GM12878 (cell line): ENCODE data around the gene SLC39A11. TPM values are rescaled to one million over a fixed set of nuclear protein-coding genes. Genes with fewer than 3 reads are reported as not detected.

Experiments
- ATAC-seq: fragments of 200-7000 bp; cut with Tn5 transposase; 3 replicates; pipeline ENCODE4 v1.9.1; 2020; ENCODE audit warnings: mild to moderate bottlenecking, moderate library complexity
- BruUV-seq: library from RNA; stranded (reverse); fragments of 400-500 nt; replicated peaks from 2 replicates; lab custom pipeline; 2021; lab: Mats Ljungman, UMichigan
- CTCF ChIA-PET: fragments of 300-600 bp; sonication (Branson Sonifier 250); formaldehyde crosslinking; extraction: SDS; loops from one replicate; lab custom pipeline; 2021; ENCODE audit warnings: inconsistent platforms; lab: Yijun Ruan, JAX
- POLR2A ChIA-PET: fragments of 350-600 bp; formaldehyde crosslinking; extraction: SDS; loops from one replicate; lab custom pipeline; 2021; ENCODE audit warnings: inconsistent platforms; lab: Charles Lee
- RAD21 ChIA-PET: fragments of 300-600 bp; sonication (Branson Sonifier 250); formaldehyde crosslinking; loops from one replicate; lab custom pipeline; 2023; ENCODE audit warnings: antibody characterized with exemption; ENCODE audit not compliant: unreplicated experiment; lab: Charles Lee
- SMC1A ChIA-PET: fragments of 300-600 bp; sonication (Branson Sonifier 250); formaldehyde crosslinking; loops from one replicate; lab custom pipeline; 2023; ENCODE audit not compliant: unreplicated experiment, uncharacterized antibody; lab: Charles Lee
- DNase-seq: peaks from one replicate; pipeline ENCODE4 v3.0.0-alpha.2; 2011; ENCODE audit warnings: low read depth, low spot score
- FAIRE-seq: peaks from 3 replicates; lab custom pipeline; 2011; peaks lifted over from hg19 to GRCh38; lab: Jason Lieb, UNC
- H2AFZ ChIP-seq: 2 replicates; pipeline ENCODE4 v1.6.0; 2011; ENCODE audit warnings: low read depth, low read length, control low read depth; ENCODE audit not compliant: control insufficient read depth
- H3K27ac ChIP-seq: 2 replicates; pipeline ENCODE4 v1.5.1; 2011; ENCODE audit warnings: control low read depth; ENCODE audit not compliant: control insufficient read depth, insufficient read depth
- H3K27me3 ChIP-seq, 2 experiments: replicated peaks in 1 of 2; 2 replicates each; pipeline versions ENCODE4 v1.6.0 to v1.6.1; 2011; ENCODE audit warnings: low read length in 1 of 2; ENCODE audit not compliant: control insufficient read depth in 2 of 2, insufficient read depth in 2 of 2
- H3K36me3 ChIP-seq, 2 experiments: 2 replicates each; pipeline ENCODE4 v1.5.1; 2011; ENCODE audit warnings: low read length in 1 of 2; ENCODE audit not compliant: control insufficient read depth in 2 of 2, insufficient read depth in 2 of 2
- H3K4me1 ChIP-seq: 2 replicates; pipeline ENCODE4 v1.6.1; 2011; ENCODE audit warnings: mild to moderate bottlenecking, low read length, moderate library complexity, mixed read lengths; ENCODE audit not compliant: control insufficient read depth, insufficient read depth
- H3K4me2 ChIP-seq: 2 replicates; pipeline ENCODE4 v1.6.0; 2011; ENCODE audit warnings: control low read depth; ENCODE audit not compliant: control insufficient read depth, insufficient read depth
- H3K4me3 ChIP-seq: fragments of 200-600 bp; sonication (generic); 2 replicates; pipeline ENCODE4 v1.5.1; 2016
- H3K79me2 ChIP-seq: 2 replicates; pipeline ENCODE4 v1.6.0; 2011; ENCODE audit warnings: low read length; ENCODE audit not compliant: control insufficient read depth, insufficient read depth
- H3K9ac ChIP-seq: 2 replicates; pipeline ENCODE4 v1.8.0; 2011; ENCODE audit warnings: low read length, control low read depth, mixed read lengths; ENCODE audit not compliant: control insufficient read depth, insufficient read depth
- H3K9me3 ChIP-seq: replicated peaks from 3 replicates; pipeline ENCODE4 v1.5.1; 2011; ENCODE audit warnings: mild to moderate bottlenecking, low read length; ENCODE audit not compliant: control insufficient read depth, insufficient read depth
- H4K20me1 ChIP-seq: 2 replicates; pipeline ENCODE4 v1.6.0; 2011; ENCODE audit not compliant: control insufficient read depth, insufficient read depth
- CBX5 ChIP-seq: sonication (generic); IDR thresholded peaks from 2 replicates; pipeline ENCODE4 v1.6.1; 2016; ENCODE audit warnings: low read depth, moderate library complexity, mild to moderate bottlenecking, inconsistent platforms
- CTCF ChIP-seq, 3 experiments: IDR thresholded peaks in 2 of 3; conservative IDR thresholded peaks in 1 of 3; 2 replicates each; pipeline ENCODE4 v1.5.1; 2011; ENCODE audit warnings: low read depth in 3 of 3, low read length in 3 of 3, mild to moderate bottlenecking in 3 of 3, control low read depth in 2 of 3, moderate library complexity in 2 of 3, inconsistent platforms in 1 of 3, mixed read lengths in 1 of 3; ENCODE audit not compliant: control insufficient read depth in 2 of 3, insufficient read depth in 1 of 3; ENCODE audit errors: extremely low read depth in 1 of 3
- HCFC1 ChIP-seq: fragments of 150-350 bp; IDR thresholded peaks from 2 replicates; pipeline ENCODE4 v1.6.1; 2014; ENCODE audit warnings: low read length
- KAT2A ChIP-seq: conservative IDR thresholded peaks from 2 replicates; pipeline ENCODE4 v1.6.1; 2011; ENCODE audit warnings: low read depth, low read length; ENCODE audit not compliant: control insufficient read depth
- NRF1 ChIP-seq: conservative IDR thresholded peaks from 2 replicates; pipeline ENCODE4 v1.6.1; 2011; ENCODE audit warnings: mild to moderate bottlenecking, low read depth, low read length, improper control_type of control experiment
- PRDM15 ChIP-seq: fragments of 450-650 bp; formaldehyde crosslinking; IDR thresholded peaks from 2 replicates; pipeline ENCODE4 v1.4.0; 2020; ENCODE audit warnings: mild to moderate bottlenecking, moderate library complexity
- RAD21 ChIP-seq: IDR thresholded peaks from 2 replicates; pipeline ENCODE4 v1.6.1; 2011; ENCODE audit warnings: mild to moderate bottlenecking, low read depth, low read length, moderate library complexity; ENCODE audit not compliant: insufficient read depth
- RELA ChIP-seq: fragments of 450-650 bp; IDR thresholded peaks from 2 replicates; pipeline ENCODE4 v1.8.0; 2014; ENCODE audit warnings: borderline replicate concordance; ENCODE audit not compliant: partially characterized antibody
- SIX5 ChIP-seq: IDR thresholded peaks from 2 replicates; pipeline ENCODE4 v1.6.1; 2011; ENCODE audit warnings: mild to moderate bottlenecking, low read depth, low read length, moderate library complexity; ENCODE audit not compliant: severe bottlenecking
- YBX1 ChIP-seq: fragments of 450-650 bp; IDR thresholded peaks from 2 replicates; pipeline ENCODE4 v1.6.1; 2016; ENCODE audit warnings: antibody characterized with exemption
- ZSCAN29 ChIP-seq: fragments of 450-650 bp; IDR thresholded peaks from 2 replicates; pipeline ENCODE4 v1.6.1; 2017; ENCODE audit warnings: mild to moderate bottlenecking, moderate library complexity
- WGBS: methylation state at CpG from one replicate; pipeline ENCODE4 v1.1.6; 2016; ENCODE audit warnings: low lambda C conversion rate; ENCODE audit not compliant: insufficient replicate concordance, insufficient coverage; ENCODE audit errors: missing lambda C conversion rate; 5-methylcytosine and 5-hydroxymethylcytosine counted together
- in situ Hi-C: fragments of 300-500 bp; cut with MboI; formaldehyde crosslinking; loops from 9 replicates; pipeline ENCODE4 v1.14.3; 2018; ENCODE audit warnings: mixed read lengths
- intact Hi-C: fragments of 100-400 bp; cut with micrococcal nuclease; formaldehyde crosslinking; loops from one replicate; pipeline ENCODE4 v1.14.2; 2022; ENCODE audit not compliant: unreplicated experiment
- polyA plus RNA-seq, 11 experiments: library from polyadenylated mRNA; depleted of rRNA in 4 of 11; unstranded in 6 of 11; stranded (reverse) in 5 of 11; fragments of >200 nt; fragmentation: Nextera tagmentation in 4 of 11; fragmentation: Illumina TruSeq in 1 of 11; extraction: Ambion mirVana in 4 of 11; extraction: Trizol in 1 of 11; gene quantifications; 1 replicate in 1 of 11; 2 replicates in 10 of 11; pipeline versions ENCODE4 v1.2.1 to v1.2.3, GENCODE V29; 2011 to 2016; ENCODE audit warnings: inconsistent platforms in 2 of 11, missing spikeins in 2 of 11, low read depth in 1 of 11
- total RNA-seq, 4 experiments: library from RNA; depleted of rRNA in 3 of 4; stranded (reverse); fragments of >200 nt in 3 of 4; fragmentation: Illumina TruSeq in 1 of 4; extraction: Trizol in 1 of 4; gene quantifications; 2 replicates each; pipeline versions ENCODE4 v1.2.1 to v1.2.3, GENCODE V29; 2013 to 2021
- TF ChIP-seq, protein P1 (sequence below): fragments of 450-650 bp; formaldehyde crosslinking; IDR thresholded peaks from 2 replicates; pipeline ENCODE4 v1.5.0; 2022; ENCODE audit warnings: mild to moderate bottlenecking, missing genetic modification characterization

SLC39A11 gene
- total and polyA plus RNA-seq, 10 of the 15 experiments (the other 5 are each of a cell fraction or from before 2014, with no cell fraction given), result 8.6 to 23.8 (median 14.0) TPM

DNA sequence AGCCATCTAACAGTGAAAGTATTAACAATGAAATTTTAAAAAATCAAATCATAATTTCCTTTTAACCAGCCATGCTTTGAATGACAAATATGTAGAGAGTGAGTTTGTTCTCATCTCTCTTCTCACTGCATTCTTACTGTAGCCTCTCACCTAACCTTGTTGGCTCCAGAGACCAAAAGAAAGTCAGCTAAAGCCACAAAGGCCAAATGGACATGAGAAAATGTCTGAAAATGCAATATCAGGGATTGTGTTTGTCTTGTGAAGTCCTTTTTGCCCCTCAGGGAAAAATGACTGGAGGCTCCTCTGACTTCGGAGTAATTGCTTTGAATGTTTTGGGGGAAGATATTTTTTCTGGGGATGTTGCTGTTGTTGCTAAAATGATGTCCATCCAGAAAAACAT is 166.3 kb downstream of the SLC39A11 start (continued):
- TF ChIP-seq PRDM15 (CRISPR knock-in tag) (no peak), YBX1 (no peak), RELA (no peak), SIX5 (no peak)

DNA sequence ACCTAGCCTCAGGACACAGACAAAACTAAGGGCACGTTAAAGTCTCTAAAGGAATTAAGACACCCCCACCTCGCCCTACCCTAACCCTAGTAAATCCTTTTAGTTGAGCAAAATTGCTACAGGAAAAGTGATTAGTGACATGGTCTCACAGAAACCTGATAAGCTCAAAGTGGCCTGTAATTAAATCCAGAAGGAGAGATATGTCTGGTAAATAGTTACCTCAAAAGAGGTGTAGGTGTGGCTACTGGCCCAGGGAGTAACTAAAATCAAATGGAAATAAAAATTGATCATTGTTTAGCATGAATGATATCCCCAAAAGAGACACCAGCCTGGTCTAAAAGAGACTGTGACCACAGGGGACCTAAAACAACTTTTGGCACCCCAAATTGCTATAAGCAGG is 168.3 kb downstream of the SLC39A11 start:
- ATAC-seq (no peak), FAIRE-seq (no peak), DNase-seq (no peak)
- Histone ChIP-seq H4K20me1 (no peaks in the 10 kb centered on the region), H3K27ac (no peak overlapping the region), H3K4me1 (no peaks in the 10 kb centered on the region), H3K79me2 (no peaks in the 10 kb centered on the region; the same call in 1 of the 2 replicates), H3K4me3 (no peak overlapping the region), H3K27me3 (no peaks in the 10 kb centered on the region), H2AFZ (no peak overlapping the region), H3K36me3 (no peaks in the 10 kb centered on the region; a peak in 1 of 4 replicates), H3K9me3 (no peaks in the 10 kb centered on the region), H3K4me2 (no peak overlapping the region), H3K9ac (no peak overlapping the region)
- intact Hi-C loops, result no loop called here
- ChIA-PET POLR2A (interaction anchor here (0.7 kb wide), 1 partner anchor 530 kb away, joined by 5 read pairs; no protein-coding TSS in a partner anchor), CTCF (interaction anchor here (1.0 to 1.3 kb wide), 2 partner anchors 61 to 199 kb away, joined by 3 to 4 read pairs; no protein-coding TSS in a partner anchor), SMC1A (interaction anchor here (0.6 kb wide), 1 partner anchor 83 kb away, joined by 3 read pairs; no protein-coding TSS in a partner anchor), RAD21 (interaction anchor here (0.6 kb wide), 1 partner anchor 920 kb away, joined by 3 read pairs; no protein-coding TSS in a partner anchor)
- no TSS peak for BruUV-seq
- in situ Hi-C loops, result no loop called here
- 89% methylated on average over 2 of the region's 2 CpGs for WGBS
- TF ChIP-seq CBX5 (no peak), KAT2A (no peak), RAD21 (no peak), HCFC1 (no peak), NRF1 (no peak), CTCF (IDR thresholded peaks at IDR 0.05 in 2 of 3, conservative IDR thresholded peaks at IDR 0.05 in 1 of 3; ENCODE audit: control insufficient read depth in 2 of 3, extremely low read depth in 1 of 3, insufficient read depth in 1 of 3, low read depth in 3 of 3, low read length in 3 of 3) (no peak), ZSCAN29 (no peak)
- TF ChIP-seq, protein P1, sequence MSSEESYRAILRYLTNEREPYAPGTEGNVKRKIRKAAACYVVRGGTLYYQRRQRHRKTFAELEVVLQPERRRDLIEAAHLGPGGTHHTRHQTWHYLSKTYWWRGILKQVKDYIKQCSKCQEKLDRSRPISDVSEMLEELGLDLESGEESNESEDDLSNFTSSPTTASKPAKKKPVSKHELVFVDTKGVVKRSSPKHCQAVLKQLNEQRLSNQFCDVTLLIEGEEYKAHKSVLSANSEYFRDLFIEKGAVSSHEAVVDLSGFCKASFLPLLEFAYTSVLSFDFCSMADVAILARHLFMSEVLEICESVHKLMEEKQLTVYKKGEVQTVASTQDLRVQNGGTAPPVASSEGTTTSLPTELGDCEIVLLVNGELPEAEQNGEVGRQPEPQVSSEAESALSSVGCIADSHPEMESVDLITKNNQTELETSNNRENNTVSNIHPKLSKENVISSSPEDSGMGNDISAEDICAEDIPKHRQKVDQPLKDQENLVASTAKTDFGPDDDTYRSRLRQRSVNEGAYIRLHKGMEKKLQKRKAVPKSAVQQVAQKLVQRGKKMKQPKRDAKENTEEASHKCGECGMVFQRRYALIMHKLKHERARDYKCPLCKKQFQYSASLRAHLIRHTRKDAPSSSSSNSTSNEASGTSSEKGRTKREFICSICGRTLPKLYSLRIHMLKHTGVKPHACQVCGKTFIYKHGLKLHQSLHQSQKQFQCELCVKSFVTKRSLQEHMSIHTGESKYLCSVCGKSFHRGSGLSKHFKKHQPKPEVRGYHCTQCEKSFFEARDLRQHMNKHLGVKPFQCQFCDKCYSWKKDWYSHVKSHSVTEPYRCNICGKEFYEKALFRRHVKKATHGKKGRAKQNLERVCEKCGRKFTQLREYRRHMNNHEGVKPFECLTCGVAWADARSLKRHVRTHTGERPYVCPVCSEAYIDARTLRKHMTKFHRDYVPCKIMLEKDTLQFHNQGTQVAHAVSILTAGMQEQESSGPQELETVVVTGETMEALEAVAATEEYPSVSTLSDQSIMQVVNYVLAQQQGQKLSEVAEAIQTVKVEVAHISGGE (CRISPR knock-in tag), result no peak
